GM10266 (cell line): ENCODE results near the gene LTBP1.

Experiments
- DNase-seq: peaks from one replicate; pipeline ENCODE4 v3.0.0; 2012; ENCODE audit errors: extremely low spot score
- TF ChIP-seq, protein P1 (sequence below): IDR thresholded peaks from 2 replicates; pipeline ENCODE4 v1.5.1; 2012; ENCODE audit warnings: mild to moderate bottlenecking, low read depth; ENCODE audit not compliant: control insufficient read depth, insufficient read depth; ENCODE audit errors: missing control alignments

Gene LTBP1

DNA sequence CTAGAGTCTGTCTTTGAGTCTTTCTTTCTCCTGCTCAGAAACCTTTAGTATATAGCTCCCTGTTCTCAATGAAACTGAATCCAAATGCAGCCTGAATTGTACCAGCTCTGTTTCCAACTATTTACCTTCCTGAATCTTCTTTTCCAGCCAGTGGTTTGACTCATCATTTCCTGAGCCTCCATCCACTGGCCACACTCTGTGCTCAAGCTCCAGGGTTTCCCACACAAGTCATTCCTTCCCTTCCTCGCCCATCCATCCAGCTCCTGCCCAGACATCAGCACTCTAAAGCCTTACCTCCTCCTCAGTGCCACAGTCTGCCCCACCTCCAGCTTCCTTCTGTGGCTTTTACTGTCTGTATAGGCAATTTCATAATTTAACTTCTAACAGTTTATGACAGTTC, 296.1 kb downstream of the LTBP1 start:
- TF ChIP-seq, protein P1, sequence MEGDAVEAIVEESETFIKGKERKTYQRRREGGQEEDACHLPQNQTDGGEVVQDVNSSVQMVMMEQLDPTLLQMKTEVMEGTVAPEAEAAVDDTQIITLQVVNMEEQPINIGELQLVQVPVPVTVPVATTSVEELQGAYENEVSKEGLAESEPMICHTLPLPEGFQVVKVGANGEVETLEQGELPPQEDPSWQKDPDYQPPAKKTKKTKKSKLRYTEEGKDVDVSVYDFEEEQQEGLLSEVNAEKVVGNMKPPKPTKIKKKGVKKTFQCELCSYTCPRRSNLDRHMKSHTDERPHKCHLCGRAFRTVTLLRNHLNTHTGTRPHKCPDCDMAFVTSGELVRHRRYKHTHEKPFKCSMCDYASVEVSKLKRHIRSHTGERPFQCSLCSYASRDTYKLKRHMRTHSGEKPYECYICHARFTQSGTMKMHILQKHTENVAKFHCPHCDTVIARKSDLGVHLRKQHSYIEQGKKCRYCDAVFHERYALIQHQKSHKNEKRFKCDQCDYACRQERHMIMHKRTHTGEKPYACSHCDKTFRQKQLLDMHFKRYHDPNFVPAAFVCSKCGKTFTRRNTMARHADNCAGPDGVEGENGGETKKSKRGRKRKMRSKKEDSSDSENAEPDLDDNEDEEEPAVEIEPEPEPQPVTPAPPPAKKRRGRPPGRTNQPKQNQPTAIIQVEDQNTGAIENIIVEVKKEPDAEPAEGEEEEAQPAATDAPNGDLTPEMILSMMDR, result no peak
- no peak for DNase-seq

DNA sequence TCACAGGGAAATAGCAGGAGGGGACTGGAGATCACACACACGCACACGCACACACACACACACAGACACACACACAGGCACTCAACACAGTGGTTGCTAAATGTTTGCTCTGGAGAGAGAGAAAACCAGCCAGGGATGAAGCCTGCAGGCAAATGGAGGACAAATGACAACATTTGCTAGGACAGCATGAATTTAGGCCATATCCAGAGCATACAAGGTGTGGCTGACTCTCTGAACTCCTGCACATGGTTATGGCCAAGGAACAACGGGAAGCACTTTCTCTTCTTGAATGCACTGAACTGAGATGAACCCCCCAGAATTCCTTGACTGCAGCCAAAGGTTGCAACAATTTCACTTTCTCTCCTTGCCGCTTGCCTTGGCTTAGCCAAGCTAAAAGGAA, 299.7 kb downstream of the LTBP1 start:
- TF ChIP-seq, protein P1, result no peak
- no peak for DNase-seq

DNA sequence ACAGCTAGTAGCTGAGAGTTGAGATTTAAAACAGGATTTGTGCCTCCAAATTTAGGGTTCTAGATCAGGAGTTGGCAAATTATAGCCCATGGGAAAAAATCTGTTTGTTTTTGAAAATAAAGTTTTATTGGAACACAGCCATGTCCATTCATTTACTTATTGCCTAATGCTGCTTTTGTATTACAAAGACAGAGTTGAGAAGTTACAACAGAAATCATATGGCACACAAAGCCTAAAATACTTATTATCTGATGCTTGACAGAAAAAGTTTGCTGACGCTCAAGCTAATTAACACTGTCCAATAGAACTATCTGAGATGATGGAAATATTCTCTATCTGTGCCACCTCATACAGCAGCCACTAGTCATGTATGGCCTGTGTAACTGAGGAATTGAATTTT, 300.6 kb downstream of the LTBP1 start:
- TF ChIP-seq, protein P1, result no peak
- no peak for DNase-seq

DNA sequence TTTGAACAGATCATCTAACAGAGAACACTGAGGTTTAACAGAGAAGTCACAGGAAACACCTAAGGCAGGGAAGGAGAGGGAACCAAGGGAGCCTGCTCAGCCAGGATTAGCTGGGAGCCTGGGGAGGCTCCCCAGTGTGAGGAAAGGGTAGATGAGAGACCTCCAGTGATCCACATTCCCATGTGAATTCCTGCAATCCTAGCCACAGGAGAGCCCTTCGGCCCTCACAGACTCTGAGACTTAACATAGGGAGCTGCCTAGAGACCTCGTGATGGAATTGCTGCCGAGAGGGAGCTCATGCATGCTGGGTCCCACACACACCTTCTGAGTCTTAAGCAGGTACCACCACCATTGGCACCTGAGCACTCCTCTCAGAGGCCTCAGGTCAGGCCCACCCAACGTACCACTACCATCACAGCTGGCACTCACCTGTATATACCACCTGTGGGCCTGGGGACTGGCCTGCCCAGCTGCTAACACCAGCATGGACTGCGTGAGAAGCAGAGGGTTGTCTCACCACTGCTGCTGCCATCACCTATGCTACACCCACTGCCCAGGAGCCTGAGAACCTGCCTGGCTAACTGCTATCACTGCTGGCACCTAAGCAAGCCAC, 303.8 kb downstream of the LTBP1 start:
- TF ChIP-seq, protein P1, result no peak
- no peak for DNase-seq

DNA sequence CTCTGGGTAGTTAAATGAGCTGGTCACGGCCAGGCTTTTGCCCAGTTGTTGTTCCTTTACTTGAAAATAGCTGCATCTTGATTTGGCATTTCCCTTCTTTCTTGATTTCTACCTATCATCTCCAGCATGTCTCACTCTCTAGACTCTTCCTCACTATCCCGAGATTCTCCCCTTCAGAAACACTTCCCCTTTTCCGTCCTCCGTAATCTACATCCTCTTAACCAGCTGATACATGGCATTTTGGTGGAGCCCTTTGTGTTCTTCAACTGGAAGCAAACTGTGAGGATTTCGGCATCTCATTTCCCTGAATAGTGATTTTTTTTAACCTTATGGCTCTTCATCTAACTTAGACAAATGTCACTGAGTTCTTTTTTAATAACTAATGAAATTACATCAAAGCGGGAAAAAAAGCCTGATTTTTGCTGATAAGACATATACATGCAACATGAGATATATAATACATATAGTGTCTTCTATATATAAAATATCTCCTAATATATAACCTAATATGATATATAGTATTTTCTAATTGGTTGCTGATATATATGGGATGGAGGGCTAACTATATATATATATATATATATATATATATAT, 309.5 kb downstream of the LTBP1 start:
- TF ChIP-seq, protein P1, result no peak
- DNase-seq, result no peak

DNA sequence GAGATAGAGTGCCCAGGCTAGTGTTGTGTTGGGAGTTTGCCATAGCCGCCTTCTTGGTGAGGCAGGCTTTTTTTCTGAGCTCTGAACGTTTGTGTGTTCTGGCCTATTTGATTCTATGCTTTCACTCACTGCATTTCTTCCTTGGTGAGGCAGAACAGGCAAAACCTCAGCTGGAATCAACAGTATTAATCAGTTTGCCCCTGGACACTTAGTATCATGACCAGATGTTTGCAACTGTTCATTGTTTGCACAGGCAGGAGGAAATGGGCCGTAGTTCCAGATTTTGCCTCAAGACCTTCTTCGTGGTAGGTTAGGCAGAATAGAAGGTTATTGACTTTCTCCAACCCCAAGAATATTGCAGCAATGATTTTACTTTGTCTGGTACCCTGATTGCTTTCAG, 311.6 kb downstream of the LTBP1 start:
- TF ChIP-seq, protein P1, result no peak

DNA sequence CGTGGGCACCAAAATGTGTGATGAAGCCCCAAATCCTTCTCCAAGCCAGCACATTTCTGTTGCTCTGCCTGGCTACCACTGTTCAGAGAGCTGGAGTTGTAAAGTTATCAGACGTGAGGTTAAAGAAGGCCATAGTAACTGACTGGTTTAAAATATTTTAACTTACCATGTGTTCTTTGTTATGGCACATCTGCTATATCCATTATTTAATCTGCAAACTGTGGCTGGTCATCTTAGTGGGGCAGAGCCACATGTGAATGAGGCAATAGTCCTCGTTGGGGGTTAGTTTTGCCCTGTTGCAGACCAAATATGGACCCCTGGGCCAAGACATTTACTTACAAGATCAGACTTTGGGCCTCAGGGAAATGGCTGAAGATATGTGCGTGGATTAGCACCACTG, 315.3 kb downstream of the LTBP1 start:
- no peak for DNase-seq

More for the DNA sequence above, 311.6 kb downstream of the LTBP1 start:
- DNase-seq, result no peak

More for the DNA sequence above, 315.3 kb downstream of the LTBP1 start:
- TF ChIP-seq, protein P1, result no peak
